HG02610 (cell line): ENCODE results near the gene IRF2BP2.

Experiments used
- ATAC-seq: cut with Tn5 transposase; IDR thresholded peaks from one replicate; pipeline ENCODE4 v1.9.1; 2021; ENCODE audit warnings: mild to moderate bottlenecking, moderate library complexity; ENCODE audit not compliant: unreplicated experiment

Gene IRF2BP2

GRCh38 chr1:234610061-234610665 lies at the start of gene IRF2BP2:
TSS of gene IRF2BP2 (minus strand) at chr1:234610178. CDS start at chr1:234609494, 684 bp downstream.
- no peak for ATAC-seq

DNA sequence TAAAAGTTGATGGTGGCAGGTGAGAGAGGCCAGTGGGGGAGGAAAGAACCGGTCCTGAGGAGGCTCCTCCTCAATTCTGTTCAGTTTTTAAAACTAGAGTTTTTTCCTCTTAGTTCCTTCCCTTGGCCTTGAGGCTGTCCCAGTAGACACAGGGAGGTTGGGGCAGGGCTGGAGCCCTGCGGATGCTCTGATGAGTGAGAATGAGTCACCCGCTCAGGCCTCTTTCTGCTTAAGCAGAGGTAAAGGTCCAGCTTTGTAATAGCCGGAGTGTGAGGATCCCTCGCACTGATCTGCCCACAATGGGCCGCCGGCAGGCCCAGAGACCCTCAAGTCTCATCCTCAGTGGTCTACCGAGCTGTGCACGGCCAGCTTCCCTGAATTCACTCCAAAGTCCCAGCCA lies 49.6 kb upstream of the IRF2BP2 start:
- no peak for ATAC-seq

GRCh38 chr1:234658138-234658537 lies 48.2 kb upstream of the IRF2BP2 start:
- no peak for ATAC-seq

DNA sequence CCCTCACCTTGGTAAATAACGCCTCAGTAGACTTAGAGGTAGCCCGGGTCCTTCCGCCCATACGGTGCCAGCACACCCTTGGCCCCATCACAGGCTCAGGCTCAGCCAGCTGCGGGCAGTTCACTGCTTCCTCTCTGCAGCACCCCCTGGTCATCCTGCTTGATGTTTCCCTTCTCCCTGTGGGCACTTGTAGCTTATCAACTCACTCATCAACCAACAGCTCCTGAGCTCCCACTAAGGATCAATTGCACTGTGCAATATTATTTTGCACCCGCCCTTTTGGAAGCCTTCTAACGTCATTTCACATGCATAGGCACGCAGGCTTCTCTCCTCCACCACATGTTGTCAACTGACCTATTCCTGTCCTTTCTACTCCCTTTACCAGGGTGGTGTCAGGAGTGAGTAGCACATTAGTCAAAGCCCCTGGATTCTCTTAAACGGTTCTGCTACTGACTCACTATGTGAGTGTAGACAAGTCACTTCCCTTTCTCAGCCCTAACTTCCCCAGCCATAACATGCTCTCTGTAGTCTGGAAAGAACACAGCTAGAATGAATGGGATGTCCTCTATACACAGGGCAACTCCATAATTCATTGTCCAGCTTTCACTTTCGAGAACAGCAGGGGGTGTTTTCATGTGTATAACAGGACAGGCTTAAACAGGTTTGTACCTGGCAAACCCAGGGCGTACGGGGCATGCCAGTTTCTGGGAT lies 47.1 kb upstream of the IRF2BP2 start:
- ATAC-seq: peak; percentile 79

DNA sequence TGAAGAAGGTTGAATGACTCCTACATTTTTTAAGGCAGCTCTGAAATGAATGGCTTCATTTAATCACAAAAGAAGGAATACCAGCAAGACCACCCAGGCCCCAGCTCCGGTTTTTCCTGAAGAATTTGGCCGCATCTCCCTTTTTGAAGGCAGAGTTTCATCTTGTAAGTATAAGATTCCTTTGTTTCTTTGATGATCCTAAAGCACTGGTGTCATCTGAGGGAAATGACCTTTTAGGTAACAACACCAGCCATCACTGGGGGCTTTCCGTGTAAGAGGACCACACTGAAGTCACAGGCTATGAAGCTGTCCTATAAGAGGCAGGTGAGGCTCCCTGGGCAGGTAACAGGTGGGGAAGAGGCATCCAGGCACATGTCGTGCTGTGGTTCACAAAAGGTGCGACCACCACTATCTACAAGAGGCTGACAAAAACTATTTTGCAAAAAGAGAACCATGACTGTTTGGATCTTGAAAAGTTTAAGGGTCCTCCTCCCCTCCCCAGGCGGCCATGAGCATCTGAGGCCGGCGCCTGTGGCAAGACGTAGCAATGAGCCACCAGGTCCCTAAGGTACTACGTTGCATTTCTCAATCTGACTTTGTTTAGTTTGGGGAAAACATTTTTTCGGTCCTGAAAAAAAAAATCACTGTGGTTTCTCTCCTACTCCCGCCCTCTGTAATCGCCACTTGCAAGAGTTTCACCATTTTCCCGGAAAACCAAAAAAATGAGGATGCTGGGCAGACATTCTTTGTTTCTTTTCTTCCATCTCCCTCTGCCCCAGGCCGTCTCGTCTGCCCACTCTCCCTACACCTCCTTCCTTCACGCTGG lies 46.3 kb upstream of the IRF2BP2 start:
- no peak for ATAC-seq

- ATAC-seq: no peak
Measured at GRCh38 chr1:234655328-234656069, 45.5 kb upstream of the IRF2BP2 start.

- ATAC-seq: no peak
Measured at GRCh38 chr1:234654002-234654733, 44.2 kb upstream of the IRF2BP2 start.

- no peak for ATAC-seq
Measured at GRCh38 chr1:234649432-234650081, 39.6 kb upstream of the IRF2BP2 start.

- peak; percentile 71 for ATAC-seq
Measured at GRCh38 chr1:234647758-234648157, 37.8 kb upstream of the IRF2BP2 start.

GRCh38 chr1:234647245-234647644 lies 37.3 kb upstream of the IRF2BP2 start:
- no peak for ATAC-seq

DNA sequence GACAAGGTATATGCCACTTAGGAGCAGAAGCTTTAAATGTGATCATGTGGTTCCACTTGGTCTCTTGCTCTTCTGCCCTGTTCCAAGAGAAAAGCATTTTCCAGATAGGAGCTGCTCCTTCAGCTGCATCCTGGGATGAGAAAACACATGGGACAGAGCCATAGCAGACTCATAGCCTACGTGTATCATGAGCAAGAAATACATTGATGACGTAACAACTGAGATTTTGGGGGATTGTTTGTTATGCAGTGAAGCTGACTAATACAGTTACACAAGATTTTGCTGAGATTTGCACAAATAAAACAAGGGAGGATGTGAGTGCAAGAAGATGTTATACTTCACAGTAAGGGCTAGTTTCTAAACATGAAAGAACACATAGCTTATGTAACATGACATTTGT lies 36.0 kb upstream of the IRF2BP2 start:
- no peak for ATAC-seq

- ATAC-seq: no peak
Measured at GRCh38 chr1:234645474-234645953, 35.5 kb upstream of the IRF2BP2 start.

- ATAC-seq: no peak
Measured at GRCh38 chr1:234644928-234645327, 35.0 kb upstream of the IRF2BP2 start.

- no peak for ATAC-seq
Measured at GRCh38 chr1:234643850-234644134, 33.8 kb upstream of the IRF2BP2 start.

- ATAC-seq: no peak
Measured at GRCh38 chr1:234643111-234643849, 33.3 kb upstream of the IRF2BP2 start.

DNA sequence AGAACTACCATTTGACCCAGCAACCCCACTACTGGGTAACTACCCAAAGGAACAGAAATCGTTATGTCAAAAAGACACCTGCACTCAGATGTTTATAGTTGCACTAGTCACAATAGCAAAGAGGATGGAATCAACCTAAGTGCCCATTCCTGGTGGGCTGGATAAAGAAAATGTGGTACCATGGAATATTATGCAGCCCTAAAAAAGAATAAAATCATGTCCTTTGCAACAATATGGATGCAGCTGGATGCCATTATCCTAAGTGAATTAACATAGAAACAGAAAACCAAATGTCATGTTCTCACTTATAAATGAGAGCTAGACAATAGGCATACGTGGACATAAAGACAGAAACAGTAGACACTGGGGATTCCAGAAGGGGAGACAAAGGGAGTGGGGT lies 32.5 kb upstream of the IRF2BP2 start:
- ATAC-seq: no peak

GRCh38 chr1:234639961-234640360 lies 30.0 kb upstream of the IRF2BP2 start:
- no peak for ATAC-seq

GRCh38 chr1:234638832-234639799 lies 29.1 kb upstream of the IRF2BP2 start:
- ATAC-seq: no peak
